SK-N-SH treated with all-trans-retinoic acid at 6 μM for 48 hours (cell line): Measurements from ENCODE around the gene BPIFB1.
A peak's percentile ranks its signal among the peaks of the same experiment; 100 is the strongest.

Source experiments
- ATAC-seq: fragments of 200-7000 bp; cut with Tn5 transposase; 3 replicates; pipeline ENCODE4 v1.9.1; 2020; ENCODE audit warnings: mild to moderate bottlenecking, moderate library complexity
- ARNTL ChIP-seq: fragments of 450-650 bp; formaldehyde crosslinking; IDR thresholded peaks from 2 replicates; pipeline ENCODE4 v1.5.0; 2020; ENCODE audit warnings: low read depth, mild to moderate bottlenecking, moderate library complexity, borderline replicate concordance
- BACH2 ChIP-seq: fragments of 250-450 bp; sonication (Bioruptor Pico); IDR thresholded peaks from 2 replicates; pipeline ENCODE4 v1.9.0; 2021; ENCODE audit warnings: mild to moderate bottlenecking, borderline replicate concordance
- CREB5 ChIP-seq: fragments of 250-450 bp; sonication (Bioruptor Pico); IDR thresholded peaks from 2 replicates; pipeline ENCODE4 v1.5.1; 2020; ENCODE audit warnings: low read depth, mild to moderate bottlenecking, moderate library complexity
- CSDC2 ChIP-seq: fragments of 250-450 bp; sonication (Bioruptor Pico); IDR thresholded peaks from 2 replicates; pipeline ENCODE4 v1.5.0; 2020; ENCODE audit warnings: mild to moderate bottlenecking, moderate library complexity
- ESRRG ChIP-seq: fragments of 250-450 bp; sonication (Bioruptor Pico); IDR thresholded peaks from 2 replicates; pipeline ENCODE4 v1.6.1; 2021; ENCODE audit warnings: mild to moderate bottlenecking
- GLIS3 ChIP-seq: fragments of 250-450 bp; sonication (Bioruptor Pico); IDR thresholded peaks from 2 replicates; pipeline ENCODE4 v1.5.0; 2020; ENCODE audit warnings: mild to moderate bottlenecking, moderate library complexity
- ISL1 ChIP-seq: fragments of 250-450 bp; sonication (Bioruptor Pico); IDR thresholded peaks from 2 replicates; pipeline ENCODE4 v2.1.2; 2022; ENCODE audit warnings: mild to moderate bottlenecking, moderate library complexity
- OSR1 ChIP-seq: fragments of 250-450 bp; sonication (Bioruptor Pico); IDR thresholded peaks from 2 replicates; pipeline ENCODE4 v1.8.0; 2022; ENCODE audit warnings: moderate library complexity, mild to moderate bottlenecking, inconsistent platforms
- PPARA ChIP-seq: fragments of 250-450 bp; sonication (Bioruptor Pico); IDR thresholded peaks from 2 replicates; pipeline ENCODE4 v1.5.0; 2020; ENCODE audit warnings: mild to moderate bottlenecking, borderline replicate concordance
- RARB ChIP-seq: fragments of 250-450 bp; sonication (Bioruptor Pico); IDR thresholded peaks from 2 replicates; pipeline ENCODE4 v1.8.0; 2021; ENCODE audit warnings: mild to moderate bottlenecking, moderate library complexity
- SNAI2 ChIP-seq: fragments of 250-450 bp; sonication (Bioruptor Pico); IDR thresholded peaks from 2 replicates; pipeline ENCODE4 v1.5.0; 2020; ENCODE audit warnings: mild to moderate bottlenecking, moderate library complexity
- TCF4 ChIP-seq: fragments of 250-450 bp; sonication (Bioruptor Pico); IDR thresholded peaks from 2 replicates; pipeline ENCODE4 v1.8.0; 2021; ENCODE audit warnings: mild to moderate bottlenecking, moderate library complexity, borderline replicate concordance
- TOX ChIP-seq: fragments of 250-450 bp; sonication (Bioruptor Pico); IDR thresholded peaks from 2 replicates; pipeline ENCODE4 v1.8.0; 2021; ENCODE audit warnings: mild to moderate bottlenecking, moderate library complexity, borderline replicate concordance
- ZC3H10 ChIP-seq: fragments of 250-450 bp; sonication (Bioruptor Pico); IDR thresholded peaks from 2 replicates; pipeline ENCODE4 v1.5.1; 2021; ENCODE audit warnings: mild to moderate bottlenecking, moderate library complexity
- ZFP3 ChIP-seq: fragments of 250-450 bp; sonication (Bioruptor Pico); IDR thresholded peaks from 2 replicates; pipeline ENCODE4 v1.5.0; 2020; ENCODE audit warnings: mild to moderate bottlenecking, moderate library complexity
- ZFP30 ChIP-seq: fragments of 450-650 bp; formaldehyde crosslinking; IDR thresholded peaks from 2 replicates; pipeline ENCODE4 v1.5.0; 2022; ENCODE audit warnings: mild to moderate bottlenecking, moderate library complexity
- ZNF565 ChIP-seq: fragments of 450-650 bp; formaldehyde crosslinking; conservative IDR thresholded peaks from 2 replicates; pipeline ENCODE4 v1.5.0; 2020; ENCODE audit warnings: low read depth, mild to moderate bottlenecking, moderate library complexity
- ZNF70 ChIP-seq: fragments of 450-650 bp; formaldehyde crosslinking; IDR thresholded peaks from 2 replicates; pipeline ENCODE4 v1.5.0; 2020; ENCODE audit warnings: mild to moderate bottlenecking, moderate library complexity
- ZNF8 ChIP-seq: fragments of 450-650 bp; formaldehyde crosslinking; IDR thresholded peaks from 2 replicates; pipeline ENCODE4 v1.5.0; 2020; ENCODE audit warnings: mild to moderate bottlenecking, moderate library complexity
- TF ChIP-seq, protein P1 (sequence below): fragments of 250-450 bp; sonication (Bioruptor Pico); IDR thresholded peaks from 2 replicates; pipeline ENCODE4 v1.8.0; 2021; ENCODE audit warnings: low read depth, mild to moderate bottlenecking, moderate library complexity, borderline replicate concordance
- TF ChIP-seq, protein P2 (sequence below): fragments of 250-450 bp; sonication (Bioruptor Pico); IDR thresholded peaks from 2 replicates; pipeline ENCODE4 v1.5.0; 2020; ENCODE audit warnings: mild to moderate bottlenecking, moderate library complexity
- TF ChIP-seq, protein P3 (sequence below): fragments of 250-450 bp; sonication (Bioruptor Pico); IDR thresholded peaks from 2 replicates; pipeline ENCODE4 v1.8.0; 2020; ENCODE audit warnings: mild to moderate bottlenecking, moderate library complexity, borderline replicate concordance

Gene BPIFB1

DNA sequence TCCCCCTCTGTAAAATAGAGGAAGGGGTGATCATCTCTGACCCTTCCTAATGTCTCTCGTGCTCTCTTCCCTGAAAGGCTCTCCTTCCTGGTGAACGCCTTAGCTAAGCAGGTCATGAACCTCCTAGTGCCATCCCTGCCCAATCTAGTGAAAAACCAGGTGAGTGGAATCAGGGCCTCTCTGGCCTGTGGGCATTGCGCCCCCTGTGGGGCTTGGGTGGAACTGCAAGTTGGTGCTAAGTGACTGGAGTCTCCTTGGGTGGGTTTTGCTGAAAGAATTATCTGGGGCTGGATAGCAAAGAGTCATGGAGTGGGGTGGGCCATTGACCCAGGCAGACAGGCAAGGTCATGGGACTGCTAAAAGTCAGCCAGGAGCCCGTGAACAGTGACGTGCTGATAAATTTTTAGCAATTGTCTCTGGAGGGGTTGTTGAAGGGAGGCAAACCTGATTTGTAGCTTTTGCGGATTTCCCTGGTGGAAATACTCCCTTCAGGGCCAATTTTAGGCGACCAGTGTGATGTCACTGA is 8.9 kb downstream of the BPIFB1 start (continued):
- no peak for TF ChIP-seq ESRRG (CRISPR knock-in tag)
- TF ChIP-seq, protein P1, sequence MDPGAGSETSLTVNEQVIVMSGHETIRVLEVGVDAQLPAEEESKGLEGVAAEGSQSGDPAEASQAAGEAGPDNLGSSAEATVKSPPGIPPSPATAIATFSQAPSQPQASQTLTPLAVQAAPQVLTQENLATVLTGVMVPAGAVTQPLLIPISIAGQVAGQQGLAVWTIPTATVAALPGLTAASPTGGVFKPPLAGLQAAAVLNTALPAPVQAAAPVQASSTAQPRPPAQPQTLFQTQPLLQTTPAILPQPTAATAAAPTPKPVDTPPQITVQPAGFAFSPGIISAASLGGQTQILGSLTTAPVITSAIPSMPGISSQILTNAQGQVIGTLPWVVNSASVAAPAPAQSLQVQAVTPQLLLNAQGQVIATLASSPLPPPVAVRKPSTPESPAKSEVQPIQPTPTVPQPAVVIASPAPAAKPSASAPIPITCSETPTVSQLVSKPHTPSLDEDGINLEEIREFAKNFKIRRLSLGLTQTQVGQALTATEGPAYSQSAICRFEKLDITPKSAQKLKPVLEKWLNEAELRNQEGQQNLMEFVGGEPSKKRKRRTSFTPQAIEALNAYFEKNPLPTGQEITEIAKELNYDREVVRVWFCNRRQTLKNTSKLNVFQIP (CRISPR knock-in tag) = no peak
- TF ChIP-seq ISL1 = no peak
- TF ChIP-seq PPARA (CRISPR knock-in tag) = no peak

GRCh38 chr20:33296206-33296605 is 13.2 kb downstream of the BPIFB1 start:
- ATAC-seq = no peak
- TF ChIP-seq ZFP30 (CRISPR knock-in tag) = no peak
- TF ChIP-seq, protein P2, sequence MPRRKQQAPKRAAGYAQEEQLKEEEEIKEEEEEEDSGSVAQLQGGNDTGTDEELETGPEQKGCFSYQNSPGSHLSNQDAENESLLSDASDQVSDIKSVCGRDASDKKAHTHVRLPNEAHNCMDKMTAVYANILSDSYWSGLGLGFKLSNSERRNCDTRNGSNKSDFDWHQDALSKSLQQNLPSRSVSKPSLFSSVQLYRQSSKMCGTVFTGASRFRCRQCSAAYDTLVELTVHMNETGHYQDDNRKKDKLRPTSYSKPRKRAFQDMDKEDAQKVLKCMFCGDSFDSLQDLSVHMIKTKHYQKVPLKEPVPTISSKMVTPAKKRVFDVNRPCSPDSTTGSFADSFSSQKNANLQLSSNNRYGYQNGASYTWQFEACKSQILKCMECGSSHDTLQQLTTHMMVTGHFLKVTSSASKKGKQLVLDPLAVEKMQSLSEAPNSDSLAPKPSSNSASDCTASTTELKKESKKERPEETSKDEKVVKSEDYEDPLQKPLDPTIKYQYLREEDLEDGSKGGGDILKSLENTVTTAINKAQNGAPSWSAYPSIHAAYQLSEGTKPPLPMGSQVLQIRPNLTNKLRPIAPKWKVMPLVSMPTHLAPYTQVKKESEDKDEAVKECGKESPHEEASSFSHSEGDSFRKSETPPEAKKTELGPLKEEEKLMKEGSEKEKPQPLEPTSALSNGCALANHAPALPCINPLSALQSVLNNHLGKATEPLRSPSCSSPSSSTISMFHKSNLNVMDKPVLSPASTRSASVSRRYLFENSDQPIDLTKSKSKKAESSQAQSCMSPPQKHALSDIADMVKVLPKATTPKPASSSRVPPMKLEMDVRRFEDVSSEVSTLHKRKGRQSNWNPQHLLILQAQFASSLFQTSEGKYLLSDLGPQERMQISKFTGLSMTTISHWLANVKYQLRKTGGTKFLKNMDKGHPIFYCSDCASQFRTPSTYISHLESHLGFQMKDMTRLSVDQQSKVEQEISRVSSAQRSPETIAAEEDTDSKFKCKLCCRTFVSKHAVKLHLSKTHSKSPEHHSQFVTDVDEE (CRISPR knock-in tag) = no peak
- TF ChIP-seq BACH2 (CRISPR knock-in tag) = no peak
- TF ChIP-seq, protein P1 (CRISPR knock-in tag) = no peak
- TF ChIP-seq CSDC2 (CRISPR knock-in tag) = no peak
- TF ChIP-seq, protein P3, sequence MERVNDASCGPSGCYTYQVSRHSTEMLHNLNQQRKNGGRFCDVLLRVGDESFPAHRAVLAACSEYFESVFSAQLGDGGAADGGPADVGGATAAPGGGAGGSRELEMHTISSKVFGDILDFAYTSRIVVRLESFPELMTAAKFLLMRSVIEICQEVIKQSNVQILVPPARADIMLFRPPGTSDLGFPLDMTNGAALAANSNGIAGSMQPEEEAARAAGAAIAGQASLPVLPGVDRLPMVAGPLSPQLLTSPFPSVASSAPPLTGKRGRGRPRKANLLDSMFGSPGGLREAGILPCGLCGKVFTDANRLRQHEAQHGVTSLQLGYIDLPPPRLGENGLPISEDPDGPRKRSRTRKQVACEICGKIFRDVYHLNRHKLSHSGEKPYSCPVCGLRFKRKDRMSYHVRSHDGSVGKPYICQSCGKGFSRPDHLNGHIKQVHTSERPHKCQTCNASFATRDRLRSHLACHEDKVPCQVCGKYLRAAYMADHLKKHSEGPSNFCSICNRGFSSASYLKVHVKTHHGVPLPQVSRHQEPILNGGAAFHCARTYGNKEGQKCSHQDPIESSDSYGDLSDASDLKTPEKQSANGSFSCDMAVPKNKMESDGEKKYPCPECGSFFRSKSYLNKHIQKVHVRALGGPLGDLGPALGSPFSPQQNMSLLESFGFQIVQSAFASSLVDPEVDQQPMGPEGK = no peak
- TF ChIP-seq OSR1 (CRISPR knock-in tag) = no peak
- no peak for TF ChIP-seq ISL1
- no peak for TF ChIP-seq ZNF70 (CRISPR knock-in tag)
- TF ChIP-seq ZFP3 = no peak
- no peak for TF ChIP-seq CREB5 (CRISPR knock-in tag)
- no peak for TF ChIP-seq ZC3H10
- no peak for TF ChIP-seq SNAI2
- TF ChIP-seq ZNF8 (CRISPR knock-in tag) = no peak
- no peak for TF ChIP-seq TOX
- no peak for TF ChIP-seq RARB (CRISPR knock-in tag)
- no peak for TF ChIP-seq GLIS3 (CRISPR knock-in tag)
- no peak for TF ChIP-seq ZNF565 (CRISPR knock-in tag)
- no peak for TF ChIP-seq TCF4 (CRISPR knock-in tag)
- TF ChIP-seq, all 23 proteins: peak for 0

DNA sequence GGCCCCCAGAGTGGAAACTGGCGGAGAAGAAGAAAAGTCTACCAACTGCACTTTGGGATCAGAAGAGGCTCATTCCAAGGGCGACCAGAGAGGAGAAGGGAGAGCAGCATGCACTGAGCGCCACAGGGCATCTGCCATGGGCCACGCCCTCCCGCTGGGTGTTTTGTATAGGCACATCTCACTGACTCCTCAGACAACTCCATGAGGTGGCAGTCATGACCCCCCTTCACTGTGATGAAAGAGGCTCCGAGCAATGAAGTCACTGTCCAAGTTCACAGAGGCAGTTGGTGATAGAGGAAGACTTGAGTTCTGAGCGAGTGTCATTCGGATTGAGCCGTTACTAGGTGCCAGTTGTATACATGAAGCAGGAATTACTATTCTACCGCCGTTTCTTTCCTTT is 15.4 kb downstream of the BPIFB1 start:
- ATAC-seq = peak; percentile 31; the same call in 2 of the 3 replicates
- TF ChIP-seq RARB (CRISPR knock-in tag) = no peak
- TF ChIP-seq, protein P1 (CRISPR knock-in tag) = no peak
- TF ChIP-seq, protein P3 = no peak
- TF ChIP-seq ZC3H10 = no peak
- TF ChIP-seq TCF4 (CRISPR knock-in tag) = no peak
- TF ChIP-seq ARNTL (CRISPR knock-in tag) = no peak
- TF ChIP-seq CREB5 (CRISPR knock-in tag) = no peak
- no peak for TF ChIP-seq BACH2 (CRISPR knock-in tag)
